GM12878 (cell line): Measurements from ENCODE around the gene IRAK2.

Experiments used
- POLR2AphosphoS2 ChIP-seq: IDR thresholded peaks from 2 replicates; pipeline ENCODE4 v1.6.1; 2011; ENCODE audit warnings: low read depth, mild to moderate bottlenecking, low read length, improper control_type of control experiment, moderate library complexity
- RAD21 ChIP-seq: IDR thresholded peaks from 2 replicates; pipeline ENCODE4 v1.6.1; 2011; ENCODE audit warnings: mild to moderate bottlenecking, low read depth, low read length, moderate library complexity; ENCODE audit not compliant: insufficient read depth
- TAF1 ChIP-seq: IDR thresholded peaks from 2 replicates; pipeline ENCODE4 v1.6.1; 2011; ENCODE audit warnings: mild to moderate bottlenecking, low read depth, low read length, borderline replicate concordance
- ZNF274 ChIP-seq: IDR thresholded peaks from one replicate; pipeline ENCODE4 v1.8.0; 2011; ENCODE audit not compliant: insufficient read length, insufficient read depth
- TF ChIP-seq, protein P1 (sequence below): IDR thresholded peaks from 2 replicates; pipeline ENCODE4 v1.6.1; 2012; ENCODE audit warnings: low read length, inconsistent platforms
- TF ChIP-seq, protein P2 (sequence below): fragments of 150-350 bp; IDR thresholded peaks from 2 replicates; pipeline ENCODE4 v1.6.1; 2014; ENCODE audit warnings: mild to moderate bottlenecking, low read depth, low read length
- TF ChIP-seq, protein P3 (sequence below), 3 experiments: IDR thresholded peaks in 2 of 3; conservative IDR thresholded peaks in 1 of 3; 2 replicates each; pipeline ENCODE4 v1.5.1; 2011; ENCODE audit warnings: low read depth in 3 of 3, low read length in 3 of 3, mild to moderate bottlenecking in 3 of 3, control low read depth in 2 of 3, moderate library complexity in 2 of 3, inconsistent platforms in 1 of 3, mixed read lengths in 1 of 3; ENCODE audit not compliant: control insufficient read depth in 2 of 3, insufficient read depth in 1 of 3; ENCODE audit errors: extremely low read depth in 1 of 3

DNA sequence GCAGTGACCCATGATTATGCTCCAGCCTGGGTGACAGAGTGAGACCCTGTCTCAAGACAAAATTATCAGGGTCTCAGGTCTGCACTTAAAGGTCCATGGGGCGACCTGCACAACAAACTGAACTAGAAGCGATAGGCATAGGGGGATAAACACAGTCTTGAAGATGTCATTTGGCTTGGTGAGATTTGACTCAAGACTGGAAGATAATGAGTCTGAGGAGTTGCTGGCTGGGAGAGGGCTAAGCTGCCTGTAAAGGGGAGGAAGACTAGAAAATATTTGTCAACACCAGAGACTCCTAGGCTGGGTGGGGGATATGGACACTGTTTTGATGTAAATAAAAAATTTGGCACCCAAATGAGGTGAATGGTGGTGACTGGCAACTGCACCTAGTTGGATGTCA is 108.3 kb downstream of the IRAK2 start:
- no peak for TF ChIP-seq ZNF274
- TF ChIP-seq, protein P1, sequence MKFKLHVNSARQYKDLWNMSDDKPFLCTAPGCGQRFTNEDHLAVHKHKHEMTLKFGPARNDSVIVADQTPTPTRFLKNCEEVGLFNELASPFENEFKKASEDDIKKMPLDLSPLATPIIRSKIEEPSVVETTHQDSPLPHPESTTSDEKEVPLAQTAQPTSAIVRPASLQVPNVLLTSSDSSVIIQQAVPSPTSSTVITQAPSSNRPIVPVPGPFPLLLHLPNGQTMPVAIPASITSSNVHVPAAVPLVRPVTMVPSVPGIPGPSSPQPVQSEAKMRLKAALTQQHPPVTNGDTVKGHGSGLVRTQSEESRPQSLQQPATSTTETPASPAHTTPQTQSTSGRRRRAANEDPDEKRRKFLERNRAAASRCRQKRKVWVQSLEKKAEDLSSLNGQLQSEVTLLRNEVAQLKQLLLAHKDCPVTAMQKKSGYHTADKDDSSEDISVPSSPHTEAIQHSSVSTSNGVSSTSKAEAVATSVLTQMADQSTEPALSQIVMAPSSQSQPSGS, result no peak
- TF ChIP-seq, protein P2, sequence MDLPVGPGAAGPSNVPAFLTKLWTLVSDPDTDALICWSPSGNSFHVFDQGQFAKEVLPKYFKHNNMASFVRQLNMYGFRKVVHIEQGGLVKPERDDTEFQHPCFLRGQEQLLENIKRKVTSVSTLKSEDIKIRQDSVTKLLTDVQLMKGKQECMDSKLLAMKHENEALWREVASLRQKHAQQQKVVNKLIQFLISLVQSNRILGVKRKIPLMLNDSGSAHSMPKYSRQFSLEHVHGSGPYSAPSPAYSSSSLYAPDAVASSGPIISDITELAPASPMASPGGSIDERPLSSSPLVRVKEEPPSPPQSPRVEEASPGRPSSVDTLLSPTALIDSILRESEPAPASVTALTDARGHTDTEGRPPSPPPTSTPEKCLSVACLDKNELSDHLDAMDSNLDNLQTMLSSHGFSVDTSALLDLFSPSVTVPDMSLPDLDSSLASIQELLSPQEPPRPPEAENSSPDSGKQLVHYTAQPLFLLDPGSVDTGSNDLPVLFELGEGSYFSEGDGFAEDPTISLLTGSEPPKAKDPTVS, result no peak
- TF ChIP-seq POLR2AphosphoS2, result no peak
- no peak for TF ChIP-seq RAD21
- TF ChIP-seq TAF1, result no peak
- TF ChIP-seq, protein P3, sequence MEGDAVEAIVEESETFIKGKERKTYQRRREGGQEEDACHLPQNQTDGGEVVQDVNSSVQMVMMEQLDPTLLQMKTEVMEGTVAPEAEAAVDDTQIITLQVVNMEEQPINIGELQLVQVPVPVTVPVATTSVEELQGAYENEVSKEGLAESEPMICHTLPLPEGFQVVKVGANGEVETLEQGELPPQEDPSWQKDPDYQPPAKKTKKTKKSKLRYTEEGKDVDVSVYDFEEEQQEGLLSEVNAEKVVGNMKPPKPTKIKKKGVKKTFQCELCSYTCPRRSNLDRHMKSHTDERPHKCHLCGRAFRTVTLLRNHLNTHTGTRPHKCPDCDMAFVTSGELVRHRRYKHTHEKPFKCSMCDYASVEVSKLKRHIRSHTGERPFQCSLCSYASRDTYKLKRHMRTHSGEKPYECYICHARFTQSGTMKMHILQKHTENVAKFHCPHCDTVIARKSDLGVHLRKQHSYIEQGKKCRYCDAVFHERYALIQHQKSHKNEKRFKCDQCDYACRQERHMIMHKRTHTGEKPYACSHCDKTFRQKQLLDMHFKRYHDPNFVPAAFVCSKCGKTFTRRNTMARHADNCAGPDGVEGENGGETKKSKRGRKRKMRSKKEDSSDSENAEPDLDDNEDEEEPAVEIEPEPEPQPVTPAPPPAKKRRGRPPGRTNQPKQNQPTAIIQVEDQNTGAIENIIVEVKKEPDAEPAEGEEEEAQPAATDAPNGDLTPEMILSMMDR (IDR thresholded peaks at IDR 0.05 in 2 of 3, conservative IDR thresholded peaks at IDR 0.05 in 1 of 3; ENCODE audit: control insufficient read depth in 2 of 3, extremely low read depth in 1 of 3, insufficient read depth in 1 of 3, low read depth in 3 of 3, low read length in 3 of 3), result no peak
